ENCODE measurements around the gene KY. TPM values are rescaled to one million over a fixed set of nuclear protein-coding genes. Genes with fewer than 3 reads are reported as not detected.

KY gene
- total RNA-seq, 1 donor from 2014 or later: 0.62 TPM

Other genes with a start within 250 kb of the KY start
- gene ANAPC13, start 165.0 kb downstream of the KY start, total RNA-seq: 43.4 TPM
- gene CEP63, start 165.0 kb downstream of the KY start, total RNA-seq: 20.9 TPM
- 20.1 TPM for gene EPHB1, start 144.2 kb upstream of the KY start, total RNA-seq